Astrocyte of the cerebellum (primary cell): ENCODE measurements around the gene GPC4.
"Not testable (repeated sequence)": the region's sequence is repeated elsewhere in the genome, so short reads cannot be mapped to it uniquely, and the experiment has no call there.

Source experiments
- DNase-seq: peaks from one replicate; pipeline ENCODE4 v3.0.0-alpha.2; 2011; ENCODE audit warnings: low read depth
- H3K4me3 ChIP-seq: 2 replicates; pipeline ENCODE4 v1.5.1; 2011; ENCODE audit warnings: mild to moderate bottlenecking, low read depth, low read length, moderate library complexity
- in situ Hi-C: cut with HindIII; loops from 2 replicates; pipeline ENCODE4 v1.10.0; 2017; ENCODE audit warnings: low sequenced_read_pairs
- TF ChIP-seq, protein P1 (sequence below): IDR thresholded peaks from 2 replicates; pipeline ENCODE4 v1.5.1; 2012; ENCODE audit warnings: low read length, low read depth, moderate library complexity, mild to moderate bottlenecking; ENCODE audit errors: missing control alignments

GPC4 gene

DNA sequence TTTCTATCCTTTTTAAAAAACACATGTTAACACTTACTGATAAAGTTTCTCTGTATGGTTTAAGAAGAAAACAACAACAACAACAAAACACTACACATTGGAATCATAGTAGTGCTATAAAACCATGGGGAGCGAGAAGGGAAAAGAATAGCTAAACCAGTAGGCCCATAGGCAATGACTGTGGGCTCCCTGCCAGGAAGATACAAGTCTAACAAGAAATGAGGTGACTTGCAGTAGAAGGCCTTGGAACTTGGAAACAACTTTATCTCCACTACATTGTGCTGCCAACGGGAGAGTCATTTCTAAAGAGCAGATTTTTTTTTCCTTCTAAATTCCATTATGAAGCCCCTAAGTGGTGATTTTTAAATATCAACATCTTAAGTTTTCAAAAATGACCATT is 78.0 kb downstream of the GPC4 start:
- in situ Hi-C loops: no loop called here
- TF ChIP-seq, protein P1, sequence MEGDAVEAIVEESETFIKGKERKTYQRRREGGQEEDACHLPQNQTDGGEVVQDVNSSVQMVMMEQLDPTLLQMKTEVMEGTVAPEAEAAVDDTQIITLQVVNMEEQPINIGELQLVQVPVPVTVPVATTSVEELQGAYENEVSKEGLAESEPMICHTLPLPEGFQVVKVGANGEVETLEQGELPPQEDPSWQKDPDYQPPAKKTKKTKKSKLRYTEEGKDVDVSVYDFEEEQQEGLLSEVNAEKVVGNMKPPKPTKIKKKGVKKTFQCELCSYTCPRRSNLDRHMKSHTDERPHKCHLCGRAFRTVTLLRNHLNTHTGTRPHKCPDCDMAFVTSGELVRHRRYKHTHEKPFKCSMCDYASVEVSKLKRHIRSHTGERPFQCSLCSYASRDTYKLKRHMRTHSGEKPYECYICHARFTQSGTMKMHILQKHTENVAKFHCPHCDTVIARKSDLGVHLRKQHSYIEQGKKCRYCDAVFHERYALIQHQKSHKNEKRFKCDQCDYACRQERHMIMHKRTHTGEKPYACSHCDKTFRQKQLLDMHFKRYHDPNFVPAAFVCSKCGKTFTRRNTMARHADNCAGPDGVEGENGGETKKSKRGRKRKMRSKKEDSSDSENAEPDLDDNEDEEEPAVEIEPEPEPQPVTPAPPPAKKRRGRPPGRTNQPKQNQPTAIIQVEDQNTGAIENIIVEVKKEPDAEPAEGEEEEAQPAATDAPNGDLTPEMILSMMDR: no peak
- DNase-seq: no peak
- H3K4me3 ChIP-seq: no peak overlapping the region

DNA sequence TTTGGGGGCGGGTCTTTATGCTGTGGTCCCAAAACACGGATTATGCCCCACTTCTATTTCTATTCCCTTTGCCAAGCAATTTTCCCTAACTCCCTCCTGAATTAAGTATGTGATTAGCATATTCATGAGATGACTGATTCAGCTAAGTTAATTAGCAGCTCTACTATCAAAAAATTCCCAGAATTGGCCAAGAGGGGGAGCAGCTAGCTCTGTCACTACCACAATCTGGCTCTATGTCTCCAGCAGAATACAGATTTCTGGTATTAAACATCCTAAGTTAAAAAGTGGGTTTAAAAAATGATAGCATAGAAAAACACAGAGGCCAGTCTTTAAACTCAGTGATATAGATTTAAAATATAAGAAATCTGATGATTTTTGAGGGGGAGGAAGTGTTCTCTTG is 80.3 kb downstream of the GPC4 start:
- DNase-seq: peak; percentile 24
- H3K4me3 ChIP-seq: no peak overlapping the region
- in situ Hi-C loops: no loop called here
- TF ChIP-seq, protein P1: peak; percentile 59

DNA sequence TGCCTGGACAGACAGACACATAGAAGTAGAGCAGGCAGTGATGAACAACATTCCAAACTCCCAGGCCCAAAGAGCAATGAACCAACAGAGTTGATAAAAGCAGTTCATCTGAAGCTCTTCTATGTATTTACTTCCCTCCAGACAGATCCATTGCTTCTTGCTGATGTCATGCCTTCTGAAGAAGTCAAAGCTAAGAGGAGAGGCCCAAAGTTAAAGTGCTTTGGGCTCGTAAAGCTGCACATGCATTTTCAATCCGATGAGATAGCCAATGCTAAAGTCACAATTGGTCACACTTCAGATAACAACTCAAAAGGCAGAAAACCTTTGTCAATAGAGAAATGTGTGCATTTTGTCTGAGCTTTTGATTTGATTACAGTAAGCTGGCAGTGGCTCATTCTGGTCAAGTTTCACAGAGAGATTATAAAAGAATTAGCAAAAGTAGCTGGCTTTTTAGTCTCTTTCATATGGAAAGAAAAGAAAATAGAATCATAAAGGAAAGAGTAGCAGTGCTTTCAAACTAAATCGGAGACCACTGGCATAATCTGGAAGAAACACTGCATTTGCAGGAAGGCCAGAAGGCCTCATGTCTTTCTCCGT is 82.0 kb downstream of the GPC4 start:
- H3K4me3 ChIP-seq: no peak overlapping the region
- in situ Hi-C loops: no loop called here
- no peak for DNase-seq
- TF ChIP-seq, protein P1: no peak

DNA sequence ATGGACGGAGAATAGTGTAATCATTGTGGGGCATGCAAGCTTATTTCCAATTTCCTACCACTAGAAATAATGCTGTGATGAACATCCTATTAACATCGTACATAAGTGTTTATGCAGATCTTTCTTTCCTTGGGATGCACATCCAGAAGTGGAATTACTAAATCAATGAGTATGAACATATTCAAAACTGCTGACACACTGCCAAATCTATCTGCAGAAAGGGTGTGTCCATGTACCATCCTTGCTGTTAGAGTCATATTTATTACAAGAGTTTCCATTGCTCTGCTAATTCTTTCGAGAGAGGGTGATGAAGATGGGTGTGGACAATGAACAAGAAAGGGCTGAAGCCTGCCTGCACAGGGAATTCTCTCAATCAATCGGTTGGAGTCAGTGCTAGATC is 82.6 kb downstream of the GPC4 start:
- in situ Hi-C loops: no loop called here

DNA sequence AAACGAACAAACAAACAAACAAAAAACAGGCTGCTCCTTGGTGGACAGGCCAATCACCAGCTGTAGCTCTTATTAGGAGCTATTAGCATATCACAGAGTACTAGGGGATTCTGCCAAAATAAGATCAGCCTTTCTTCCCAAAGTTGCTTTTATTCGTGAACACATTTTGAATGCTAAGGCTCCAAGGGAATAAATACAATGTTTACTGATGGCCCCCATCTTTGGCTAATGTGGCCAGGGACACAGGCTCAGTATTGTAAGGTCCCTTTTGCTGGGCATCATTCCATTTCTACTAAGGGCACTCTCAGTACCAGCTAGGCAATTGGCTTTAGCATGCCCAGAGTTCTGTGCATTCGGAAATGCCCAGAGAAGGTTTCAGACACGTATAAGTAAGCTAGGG is 84.3 kb downstream of the GPC4 start:
- TF ChIP-seq, protein P1: no peak
- DNase-seq: no peak
- H3K4me3 ChIP-seq: no peak overlapping the region
- in situ Hi-C loops: no loop called here

More for the DNA sequence above, 82.6 kb downstream of the GPC4 start:
- H3K4me3 ChIP-seq: no peak overlapping the region
- DNase-seq: no peak
- TF ChIP-seq, protein P1: no peak

DNA sequence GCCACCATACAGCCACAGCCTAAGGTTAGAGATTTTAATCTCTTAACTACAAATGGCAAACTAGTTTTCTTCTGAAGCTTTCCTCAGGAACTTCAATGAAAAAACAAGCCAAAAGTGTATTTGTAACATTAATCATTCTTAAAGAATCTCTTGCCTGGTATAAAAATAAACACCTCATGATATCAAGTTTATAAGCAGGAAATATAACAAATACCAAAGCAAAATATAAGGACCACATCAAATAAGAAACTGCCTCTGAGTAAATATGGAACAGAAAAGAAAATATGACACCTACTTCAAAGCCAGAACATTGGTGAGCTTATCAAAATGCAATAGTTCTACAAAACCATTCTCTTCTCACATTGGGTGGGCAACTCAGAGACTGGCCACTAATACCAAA is 89.9 kb downstream of the GPC4 start:
- no peak overlapping the region for H3K4me3 ChIP-seq
- no peak for DNase-seq
- in situ Hi-C loops: no loop called here
- TF ChIP-seq, protein P1: no peak

DNA sequence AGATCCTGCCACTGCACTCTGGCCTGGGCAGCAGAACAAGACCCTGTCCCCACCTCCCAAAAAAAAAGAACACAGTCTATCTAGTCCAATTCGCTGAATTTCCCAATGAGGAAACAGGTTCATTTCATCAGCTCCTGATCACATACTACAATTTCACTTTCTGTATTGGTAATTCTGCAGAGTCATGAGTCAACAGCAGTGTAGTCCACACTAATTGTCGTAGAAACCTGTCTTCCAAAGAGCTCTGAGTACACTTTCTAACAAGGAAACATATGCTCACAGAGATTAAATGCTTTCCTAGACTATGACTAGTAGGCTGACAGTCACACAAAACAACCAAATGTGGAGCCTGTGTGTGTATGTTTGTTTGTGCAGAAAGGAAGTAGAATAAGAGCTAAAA is 91.9 kb downstream of the GPC4 start:
- TF ChIP-seq, protein P1: no peak
- in situ Hi-C loops: no loop called here
- DNase-seq: no peak
- no peak overlapping the region for H3K4me3 ChIP-seq

DNA sequence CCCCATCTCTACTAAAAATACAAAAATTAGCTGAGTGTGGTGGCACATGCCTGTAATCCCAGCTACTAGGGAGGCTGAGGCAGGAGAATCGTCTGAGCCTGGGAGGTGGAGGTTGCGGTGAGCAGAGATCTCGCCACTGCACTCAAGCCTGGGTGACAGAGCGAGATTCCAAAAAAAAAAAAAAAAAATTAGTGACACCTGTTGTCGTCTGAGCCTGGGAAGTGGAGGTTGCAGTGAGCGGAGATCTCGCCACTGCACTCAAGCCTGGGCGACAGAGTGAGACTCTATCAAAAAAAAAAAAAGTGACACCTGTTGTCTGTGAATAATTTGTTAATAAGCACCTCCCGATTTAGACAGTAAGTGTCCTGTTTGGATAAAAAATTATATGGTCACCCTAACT is 93.0 kb downstream of the GPC4 start:
- DNase-seq, in situ Hi-C loops: not testable (repeated sequence)

More for the DNA sequence above, 93.0 kb downstream of the GPC4 start:
- H3K4me3 ChIP-seq: not testable (repeated sequence)
